Middle frontal gyrus (tissue), 1 donor: ENCODE data around the gene PSMB1.
"Not testable (repeated sequence)": the region's sequence is repeated elsewhere in the genome, so short reads cannot be mapped to it uniquely, and the experiment has no call there.

Experiments
- DNase-seq: peaks from one replicate; pipeline ENCODE4 v3.0.0-alpha.2; 2015; ENCODE audit warnings: low spot score; ENCODE audit errors: extremely low spot score

The PSMB1 gene

DNA sequence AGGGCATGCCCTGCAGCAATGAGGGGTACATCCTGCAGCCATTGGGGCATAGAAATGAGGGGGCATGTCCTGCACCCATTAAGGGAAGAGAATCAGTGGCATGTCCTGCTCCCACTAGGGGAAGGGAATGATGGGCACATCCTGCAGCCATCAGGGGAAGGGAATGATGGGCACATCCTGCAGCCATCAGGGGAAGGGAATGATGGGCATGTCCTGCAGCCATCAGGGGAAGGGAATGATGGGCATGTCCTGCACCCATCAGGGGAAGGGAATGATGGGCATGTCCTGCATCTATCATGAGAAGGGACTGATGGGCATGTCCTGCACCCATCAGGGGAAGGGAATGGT is 49.7 kb downstream of the PSMB1 start:
- DNase-seq: no peak

DNA sequence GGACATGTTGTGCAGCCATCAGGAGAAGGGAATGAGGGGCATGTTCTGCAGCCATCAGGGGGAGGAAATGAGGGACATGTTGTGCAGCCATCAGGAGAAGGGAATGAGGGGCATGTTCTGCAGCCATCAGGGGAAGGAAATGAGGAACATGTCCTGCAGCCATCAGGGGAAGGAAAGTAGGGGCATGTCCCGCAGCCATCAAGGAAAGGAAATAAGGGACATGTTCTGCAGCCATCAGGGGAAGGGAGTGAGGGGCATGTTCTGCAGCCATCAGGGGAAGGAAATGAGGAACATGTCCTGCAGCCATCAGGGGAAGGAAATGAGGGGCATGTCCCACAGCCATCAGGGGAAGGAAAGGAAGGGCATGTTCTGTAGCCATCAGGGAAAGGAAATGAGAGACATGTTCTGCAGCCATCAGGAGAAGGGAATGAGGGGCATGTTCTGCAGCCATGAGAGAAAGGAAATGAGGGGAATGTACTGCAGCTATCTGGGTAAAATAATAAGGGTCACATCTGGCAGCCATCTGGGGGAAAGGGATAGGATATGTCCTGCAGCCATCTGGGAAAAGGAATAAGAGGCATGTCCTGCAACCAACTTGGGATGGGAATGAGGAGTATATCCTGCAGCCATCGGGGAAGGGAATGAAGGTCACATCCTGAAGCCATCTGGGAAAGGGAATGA is 50.2 kb downstream of the PSMB1 start:
- DNase-seq: not testable (repeated sequence)

DNA sequence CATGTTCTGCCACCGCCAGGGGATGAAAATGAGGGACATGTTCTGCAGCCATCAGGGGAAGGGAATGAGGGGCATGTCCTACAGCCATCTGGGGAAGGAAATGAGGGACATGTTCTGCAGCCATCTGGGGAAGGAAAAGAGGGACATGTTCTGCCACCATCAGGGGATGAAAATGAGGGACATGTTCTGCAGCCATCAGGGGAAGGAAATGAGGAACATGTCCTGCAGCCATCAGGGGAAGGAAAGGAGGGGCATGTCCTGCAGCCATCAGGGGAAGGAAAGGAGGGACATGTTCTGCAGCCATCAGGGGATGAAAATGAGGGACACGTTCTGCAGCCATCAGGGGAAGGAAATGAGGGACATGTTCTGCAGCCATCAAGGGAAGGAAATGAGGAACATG is 50.8 kb downstream of the PSMB1 start:
- DNase-seq: not testable (repeated sequence)

GRCh38 chr6:170500955-170501590 is 52.0 kb downstream of the PSMB1 start:
- no peak for DNase-seq

GRCh38 chr6:170497841-170498301 is 55.2 kb downstream of the PSMB1 start:
- DNase-seq: no peak

DNA sequence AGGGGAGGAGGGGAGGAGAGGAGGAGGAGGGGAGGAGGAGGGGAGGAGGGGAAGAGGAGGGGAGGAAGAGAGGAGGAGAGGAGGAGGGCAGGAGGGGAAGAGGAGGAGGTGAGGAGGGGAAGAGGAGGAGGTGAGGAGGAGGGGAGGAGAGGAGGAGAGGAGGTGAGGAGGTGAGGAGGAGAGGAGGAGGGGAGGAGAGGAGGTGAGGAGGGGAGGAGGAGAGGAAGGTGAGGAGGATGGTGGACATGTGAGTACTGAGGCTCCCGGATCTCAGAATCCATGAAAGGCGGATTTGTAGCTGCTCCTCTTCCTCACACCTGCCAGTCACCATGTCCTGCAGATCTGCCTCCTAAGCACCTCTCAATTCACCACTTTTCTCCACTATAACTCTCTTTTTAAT is 59.8 kb downstream of the PSMB1 start:
- DNase-seq: no peak

- no peak for DNase-seq
These were observed 62.8 kb downstream of the PSMB1 start for GRCh38 chr6:170490259-170490658.

- DNase-seq: no peak
These were observed 63.3 kb downstream of the PSMB1 start for GRCh38 chr6:170489836-170490235.

DNA sequence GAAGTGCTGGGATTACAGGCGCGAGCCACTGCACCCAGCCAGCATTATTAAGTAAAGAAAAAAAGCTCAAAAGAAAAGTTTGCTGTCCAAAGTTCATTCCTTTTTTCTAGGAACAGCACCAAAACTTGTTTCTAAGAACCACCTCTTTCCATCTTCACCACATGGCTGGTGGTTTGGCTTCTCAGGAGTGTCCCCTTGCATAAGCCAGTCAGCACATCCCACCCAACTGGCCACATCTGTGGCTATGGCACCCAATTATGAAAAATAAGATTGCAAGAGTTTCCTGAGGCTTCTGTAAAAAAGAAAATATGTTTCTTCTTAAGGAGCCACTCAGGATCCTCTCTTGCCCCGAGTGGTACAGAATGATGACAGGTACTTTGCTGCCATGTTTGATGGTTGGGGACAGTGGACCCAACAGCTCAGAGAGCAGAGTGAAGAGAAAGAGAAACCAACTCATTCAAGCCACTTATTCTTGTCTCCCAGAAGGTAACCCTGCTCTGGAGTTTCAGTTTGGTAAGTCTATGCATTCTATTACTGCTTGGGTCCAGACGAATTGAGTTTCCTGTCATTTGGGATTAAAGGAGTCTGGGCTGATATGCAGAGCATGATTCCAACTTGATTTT is 65.3 kb downstream of the PSMB1 start:
- DNase-seq: no peak

DNA sequence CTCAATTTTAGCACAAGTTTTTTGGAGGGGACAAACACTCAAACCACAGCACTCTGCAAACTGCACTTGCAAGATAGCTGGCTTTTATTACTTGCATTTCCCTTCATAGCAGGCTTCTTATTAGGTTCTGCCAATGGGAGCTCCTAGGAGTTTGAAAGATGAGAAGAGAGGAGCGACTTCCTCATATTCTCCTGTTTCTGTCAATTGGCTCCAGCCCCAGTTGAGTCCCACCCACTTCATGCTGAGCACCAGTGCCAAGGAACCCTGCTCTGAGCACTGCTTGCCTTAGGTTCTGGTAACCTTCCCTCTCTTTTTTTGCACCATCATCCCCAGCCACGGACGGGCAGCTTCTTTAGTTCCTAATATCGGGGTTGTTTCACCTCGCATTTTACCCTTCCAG is 67.9 kb downstream of the PSMB1 start:
- no peak for DNase-seq
